HG03460 (cell line): ENCODE results near the gene MBD3.
"Not testable (repeated sequence)": the region's sequence is repeated elsewhere in the genome, so short reads cannot be mapped to it uniquely, and the experiment has no call there.

Experiments used
- ATAC-seq: cut with Tn5 transposase; IDR thresholded peaks from one replicate; pipeline ENCODE4 v1.9.1; 2021; ENCODE audit not compliant: unreplicated experiment

The MBD3 gene

GRCh38 chr19:1551068-1552040 is 41.3 kb downstream of the MBD3 start:
- no peak for ATAC-seq

GRCh38 chr19:1549332-1549945 is 43.2 kb downstream of the MBD3 start:
- ATAC-seq = no peak

DNA sequence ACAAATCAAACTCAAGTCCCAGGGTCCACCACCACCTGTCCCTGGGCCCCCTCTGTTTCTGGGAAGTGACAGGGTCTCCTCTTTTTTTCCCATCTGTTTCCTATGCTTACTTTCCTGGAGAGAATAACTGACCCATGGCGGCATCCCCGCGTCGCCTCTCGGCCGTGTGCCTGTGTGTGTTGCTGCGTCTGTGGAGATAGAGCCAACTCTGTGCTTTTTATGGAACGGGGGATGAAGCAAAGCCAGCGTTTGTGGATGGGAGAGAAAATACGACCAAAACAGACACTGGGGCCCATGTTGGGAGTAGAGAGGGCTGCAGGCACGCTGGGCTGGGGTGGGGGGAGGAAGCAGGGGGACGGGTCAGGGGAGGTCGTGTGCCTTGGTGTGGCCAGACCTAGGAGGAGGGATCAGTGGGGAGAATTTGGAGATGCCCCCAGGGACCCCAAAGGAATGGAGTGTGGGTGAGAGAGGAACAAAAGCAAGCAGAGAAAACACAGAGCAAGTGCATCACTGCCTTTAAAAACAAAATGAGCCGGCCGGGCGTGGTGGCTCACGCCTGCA is 52.2 kb downstream of the MBD3 start:
- no peak for ATAC-seq

GRCh38 chr19:1539749-1540148 is 52.9 kb downstream of the MBD3 start:
- ATAC-seq = not testable (repeated sequence)

DNA sequence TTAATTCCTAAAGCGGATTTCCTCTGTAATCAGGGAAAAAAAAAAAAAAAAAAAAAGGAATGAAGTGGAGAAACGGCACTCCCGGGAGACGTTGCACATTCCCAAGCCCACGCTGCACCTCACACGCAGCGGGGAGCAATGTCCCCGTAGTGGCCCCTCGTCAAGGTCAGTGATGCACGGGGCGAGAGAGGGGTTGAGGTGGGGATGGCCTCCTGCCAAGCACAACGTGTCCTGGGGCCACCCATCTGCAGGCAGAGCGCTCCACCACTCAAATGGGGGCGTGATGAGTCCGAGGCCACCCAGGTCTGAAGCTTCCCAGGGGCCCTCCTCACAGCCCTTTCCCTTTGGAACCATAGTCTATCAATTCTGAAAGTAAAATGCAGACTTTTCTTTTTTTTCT is 53.7 kb downstream of the MBD3 start:
- ATAC-seq = no peak

DNA sequence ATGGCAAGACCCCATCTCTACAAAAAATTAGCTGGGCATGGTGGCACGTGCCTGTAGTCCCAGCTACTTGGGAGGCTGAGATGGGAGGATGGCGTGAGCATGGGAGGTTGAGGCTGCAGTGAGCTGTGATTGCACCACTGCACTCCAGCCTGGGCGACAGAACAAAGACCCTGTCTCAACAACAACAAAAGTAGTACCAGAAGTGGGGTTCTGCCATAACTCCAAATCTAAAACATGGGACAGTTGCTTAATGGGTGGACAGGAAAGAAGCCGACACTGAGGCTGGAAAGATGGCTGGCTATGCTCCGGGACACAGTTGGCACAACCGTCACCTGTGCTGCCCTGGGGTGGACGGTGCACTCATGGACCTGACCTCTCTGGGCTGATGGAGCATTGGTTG is 57.0 kb downstream of the MBD3 start:
- ATAC-seq = not testable (repeated sequence)

DNA sequence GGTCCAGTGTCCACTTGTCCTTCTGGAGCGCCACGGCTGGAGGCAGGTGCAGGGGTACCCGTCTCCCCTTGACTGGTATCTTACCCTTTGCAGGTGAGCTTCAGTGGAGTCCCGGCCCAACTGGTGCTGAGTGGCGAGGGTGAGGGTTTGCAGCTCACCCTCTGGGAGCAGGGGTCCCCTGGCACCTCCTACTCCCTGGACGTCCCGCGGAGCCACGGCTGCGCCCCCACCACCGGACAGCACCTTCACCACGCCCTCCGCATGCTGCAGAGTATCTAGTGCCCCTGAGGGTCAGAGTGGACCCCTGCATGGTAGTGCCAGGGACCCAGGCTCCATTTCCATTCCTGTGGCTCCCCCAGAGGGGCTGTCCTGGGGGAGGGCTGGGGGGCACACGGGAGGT is 57.7 kb downstream of the MBD3 start:
- ATAC-seq = no peak

DNA sequence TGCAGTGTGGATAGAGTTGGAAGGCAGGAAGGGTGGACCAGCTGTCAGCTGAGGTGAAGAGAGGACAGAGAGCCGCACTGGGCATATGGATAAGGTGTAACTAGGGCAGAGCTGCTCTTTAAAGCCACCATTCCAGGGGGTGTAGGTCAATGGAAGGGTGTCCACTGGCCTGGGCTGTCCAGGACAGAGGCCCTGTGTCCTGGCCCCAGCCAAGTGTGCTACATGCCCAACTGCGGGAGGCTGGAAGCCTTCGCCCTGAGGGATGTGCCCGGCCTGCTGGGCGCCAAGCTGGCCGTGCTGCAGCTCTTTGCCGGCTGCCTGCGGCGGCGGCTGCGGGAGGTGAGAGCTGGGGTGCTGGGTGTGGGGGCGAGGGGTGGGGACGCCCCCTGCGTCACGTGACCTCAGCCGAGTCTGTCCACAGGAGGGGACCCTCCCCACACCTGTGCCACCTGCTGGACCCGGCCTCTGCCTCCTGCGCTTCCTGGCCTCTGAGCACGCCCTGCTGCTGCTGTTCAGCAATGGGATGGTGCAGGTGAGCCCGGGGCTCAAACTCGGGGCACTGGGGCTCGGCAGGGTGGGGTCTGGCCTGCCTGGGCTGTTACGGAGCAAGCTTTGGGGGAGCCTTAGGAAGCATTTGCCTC is 59.0 kb downstream of the MBD3 start:
- ATAC-seq = no peak

DNA sequence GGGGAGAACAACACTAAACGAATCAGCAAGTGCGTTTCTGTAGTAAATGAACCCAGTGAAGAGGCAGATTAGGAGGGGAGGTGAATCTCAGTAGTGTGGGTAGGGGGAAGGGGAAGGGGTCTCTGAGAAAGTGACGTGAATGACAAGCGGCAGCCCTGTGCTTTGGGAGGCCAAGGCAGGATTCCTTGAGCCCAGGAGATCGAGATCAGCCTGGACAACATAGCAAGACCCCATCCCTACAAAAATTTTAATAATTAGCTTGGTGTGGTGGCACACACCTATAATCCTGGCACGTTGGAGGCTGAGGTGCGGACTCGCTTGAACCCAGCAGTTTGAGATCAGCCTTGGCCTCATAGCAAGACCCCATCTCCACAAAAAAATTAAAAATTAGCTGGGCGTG is 60.7 kb downstream of the MBD3 start:
- no peak for ATAC-seq

DNA sequence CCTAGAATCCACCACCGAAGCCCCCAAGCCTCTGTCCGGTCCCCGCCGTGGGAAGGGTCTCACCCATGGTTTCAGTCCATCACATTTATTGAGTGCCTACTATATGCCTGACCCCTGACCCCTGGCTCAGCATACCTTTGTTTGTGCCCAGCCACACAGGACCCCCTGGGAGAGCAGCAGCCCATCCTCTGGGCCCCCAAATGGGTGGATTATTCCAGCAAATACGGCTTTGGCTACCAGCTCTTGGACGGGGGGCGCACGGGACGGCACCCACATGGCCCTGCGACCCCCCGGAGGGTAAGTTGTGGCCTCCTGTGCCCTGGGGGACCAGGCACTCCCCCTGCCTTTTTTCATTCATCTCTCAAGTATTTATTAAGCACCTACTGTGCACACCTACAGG is 61.1 kb downstream of the MBD3 start:
- ATAC-seq = no peak

GRCh38 chr19:1530856-1531255 is 61.8 kb downstream of the MBD3 start:
- not testable (repeated sequence) for ATAC-seq

GRCh38 chr19:1529430-1529816 is 63.2 kb downstream of the MBD3 start:
- no peak for ATAC-seq

DNA sequence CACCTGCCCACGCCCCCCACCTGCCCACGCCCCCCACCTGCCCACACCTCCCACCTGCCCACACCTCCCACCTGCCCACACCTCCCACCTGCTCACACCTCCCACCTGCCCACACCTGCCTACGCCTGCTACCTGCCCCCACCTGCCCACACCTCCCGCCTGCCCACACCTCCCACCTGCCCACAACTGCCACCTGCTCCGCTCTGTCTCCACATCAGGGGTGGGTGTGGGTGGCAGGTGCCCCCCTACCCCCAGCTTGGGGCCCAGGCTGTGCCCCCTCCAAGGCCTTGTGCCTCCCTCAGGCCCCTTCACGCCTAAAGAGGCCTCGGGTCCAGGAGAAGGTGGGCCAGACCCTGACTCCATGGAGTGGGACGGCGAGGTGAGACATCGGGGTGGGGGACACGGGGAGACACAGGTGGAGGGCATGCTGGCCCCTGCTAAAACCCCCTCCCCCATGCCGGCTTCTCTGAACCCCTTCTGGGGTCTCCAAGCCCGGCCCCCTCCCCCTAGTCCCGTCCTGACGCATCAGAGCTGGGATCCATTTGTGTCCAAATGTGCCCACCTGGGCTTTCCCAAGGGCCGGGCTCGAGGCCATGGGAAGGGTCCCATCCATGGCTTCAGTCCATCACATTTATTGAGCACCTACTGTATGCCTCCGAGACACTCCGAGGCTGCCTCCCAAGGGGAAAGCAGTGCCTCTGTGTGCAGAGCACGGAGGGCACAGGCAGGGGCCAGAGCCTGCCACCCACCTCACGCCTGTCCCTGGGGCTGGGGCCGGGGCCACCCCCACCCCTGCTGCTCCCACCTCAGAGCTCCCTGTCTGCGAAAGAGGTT is 63.9 kb downstream of the MBD3 start:
- ATAC-seq = no peak

DNA sequence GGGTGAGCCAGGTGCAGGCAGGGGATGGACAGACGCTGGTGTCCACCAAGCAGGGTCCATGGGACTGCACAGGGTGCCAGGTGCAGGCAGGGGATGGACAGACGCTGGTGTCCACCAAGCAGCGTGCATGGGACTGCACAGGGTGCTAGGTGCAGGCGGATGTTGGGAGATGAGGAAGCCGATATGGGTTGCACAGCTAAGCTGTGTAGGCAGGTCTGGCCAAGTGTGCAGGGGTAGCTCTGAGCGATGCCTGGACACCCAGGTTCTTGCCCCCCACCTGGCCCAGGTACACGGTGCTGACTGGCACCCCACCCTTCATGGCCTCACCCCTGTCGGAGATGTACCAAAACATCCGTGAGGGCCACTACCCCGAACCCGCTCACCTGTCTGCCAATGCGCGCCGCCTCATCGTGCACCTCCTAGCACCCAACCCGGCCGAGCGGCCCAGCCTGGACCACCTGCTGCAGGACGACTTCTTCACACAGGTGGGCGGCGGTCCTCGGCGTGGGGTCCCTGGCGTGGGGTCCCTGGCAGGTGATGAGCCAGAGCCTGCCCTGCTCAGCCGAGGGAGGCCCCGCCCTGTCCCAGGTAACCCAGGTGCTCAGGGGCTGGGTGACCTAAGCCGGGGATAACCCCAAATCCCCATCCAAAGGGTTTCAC is 64.9 kb downstream of the MBD3 start:
- no peak for ATAC-seq

DNA sequence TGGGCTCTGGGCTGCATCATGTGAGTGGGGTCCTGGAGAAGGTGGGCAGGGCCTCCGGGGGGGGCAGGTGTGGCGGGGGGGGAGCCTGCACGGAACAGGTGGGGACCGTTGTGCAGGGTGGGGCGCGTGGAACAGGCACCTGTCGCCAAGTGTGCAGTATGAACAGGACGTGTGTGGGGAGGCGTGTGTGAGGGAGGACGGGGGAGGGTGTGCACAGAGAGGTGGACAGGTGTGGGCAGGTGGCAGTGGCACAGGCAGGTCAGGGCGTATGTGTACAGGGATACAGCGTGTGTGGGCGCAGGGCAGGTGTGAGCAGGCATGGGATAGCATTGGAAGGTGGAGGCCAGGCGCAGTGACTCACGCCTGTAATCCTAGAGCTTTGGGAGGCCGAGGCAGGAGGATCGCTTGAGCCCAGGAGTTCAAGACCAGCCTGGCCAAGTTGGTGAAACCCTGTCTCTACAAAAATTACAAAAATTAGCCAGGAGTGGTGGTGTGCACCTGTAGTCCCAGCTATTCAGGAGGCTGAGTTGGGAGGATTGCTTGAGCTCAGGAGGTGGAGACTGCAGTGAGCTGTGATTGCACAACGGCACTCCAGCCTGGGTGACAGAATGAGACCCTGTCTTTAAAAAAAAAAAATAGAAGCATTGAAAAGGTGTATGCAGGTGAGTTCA is 65.6 kb downstream of the MBD3 start:
- ATAC-seq = no peak

DNA sequence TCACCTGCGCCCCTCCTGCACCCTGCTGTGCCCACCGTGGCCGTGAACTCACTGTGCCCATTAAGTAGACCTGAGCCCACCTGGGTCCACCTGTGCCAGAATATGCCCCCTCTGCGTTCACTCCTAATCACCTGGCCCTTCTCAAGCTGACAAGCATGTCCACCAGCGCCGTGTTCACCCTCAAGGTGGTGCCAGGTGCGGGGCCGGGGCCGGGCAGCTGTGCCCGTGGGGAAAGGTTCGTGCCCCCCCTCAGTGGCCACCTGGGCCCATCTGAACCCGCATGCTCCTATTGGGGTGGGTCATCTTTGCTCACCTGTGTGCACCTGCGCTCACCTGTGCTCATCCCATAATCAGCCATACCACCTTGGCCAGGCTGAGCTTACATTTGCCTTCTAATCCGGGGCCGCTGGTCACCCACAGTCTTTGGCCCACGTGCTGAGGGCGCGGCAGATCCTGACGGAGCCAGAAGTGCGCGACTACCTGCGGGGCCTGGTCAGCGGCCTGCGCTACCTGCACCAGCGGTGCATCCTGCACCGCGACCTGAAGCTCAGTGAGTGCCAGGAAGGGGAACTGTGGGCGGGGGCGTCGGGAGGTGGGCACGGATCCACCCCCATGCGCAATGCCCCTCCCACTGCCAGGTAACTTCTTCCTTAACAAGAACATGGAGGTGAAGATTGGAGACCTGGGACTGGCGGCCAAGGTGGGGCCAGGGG is 66.4 kb downstream of the MBD3 start:
- ATAC-seq = no peak

DNA sequence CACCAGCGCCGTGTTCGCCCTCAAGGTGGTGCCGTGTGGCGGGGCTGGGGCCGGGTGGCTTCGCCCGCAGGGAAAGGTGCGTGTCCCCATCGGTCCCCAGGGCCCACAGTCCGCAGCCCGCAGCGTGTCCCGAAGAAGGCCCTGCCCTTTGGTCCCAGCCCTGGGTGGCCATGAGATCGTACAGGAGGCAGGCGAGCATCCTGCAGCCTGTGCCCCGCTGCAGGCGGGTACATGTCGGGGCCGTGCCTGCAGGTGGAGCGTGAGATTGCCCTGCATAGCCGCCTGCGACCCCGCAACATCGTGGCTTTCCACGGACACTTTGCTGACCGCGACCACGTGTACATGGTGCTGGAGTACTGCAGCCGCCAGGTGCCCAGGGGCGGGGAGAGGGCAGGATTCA is 67.3 kb downstream of the MBD3 start:
- no peak for ATAC-seq

GRCh38 chr19:1524972-1525325 is 67.7 kb downstream of the MBD3 start:
- no peak for ATAC-seq

DNA sequence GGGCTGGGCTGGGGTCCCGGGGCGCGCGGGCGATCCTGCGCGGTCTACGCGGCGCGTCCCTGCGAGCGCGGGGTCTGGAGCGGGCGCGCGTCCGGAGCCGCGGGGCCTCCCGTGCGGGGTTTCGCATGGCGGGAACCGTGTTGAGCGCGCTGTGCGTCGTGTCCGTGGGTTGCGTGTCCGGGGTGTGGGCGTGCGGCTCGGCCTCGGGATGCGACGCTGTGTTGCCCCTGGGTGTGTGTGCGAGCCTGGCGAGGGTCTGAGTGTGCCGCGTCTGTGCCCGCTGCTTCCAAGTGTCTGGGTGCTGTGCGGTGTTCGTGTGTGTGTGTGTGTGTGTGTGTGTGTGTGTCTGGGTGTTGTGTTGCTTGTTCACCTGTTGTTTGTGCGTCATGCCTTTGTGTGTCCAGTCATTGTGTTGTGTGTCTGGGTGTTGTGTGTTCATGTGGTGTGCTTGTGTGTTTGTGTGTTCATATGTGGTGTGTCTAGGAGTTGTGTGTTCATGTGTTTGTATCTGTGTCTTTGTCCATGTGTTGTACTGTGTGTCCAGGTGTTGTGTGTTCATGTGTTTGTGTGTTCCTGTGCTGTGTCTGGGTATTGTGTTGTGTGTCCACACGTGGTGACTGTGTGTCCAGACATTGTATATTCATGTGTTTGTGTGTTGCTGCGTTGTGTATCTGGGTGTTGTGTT is 68.2 kb downstream of the MBD3 start:
- no peak for ATAC-seq
